DOHH2 (cell line): ENCODE results near the gene SLC11A1.

Source experiments
- CTCF ChIP-seq: fragments of 200-600 bp; sonication (generic); IDR thresholded peaks from one replicate; pipeline ENCODE4 v1.5.1; 2014; ENCODE audit warnings: antibody characterized with exemption, mild to moderate bottlenecking, low read depth, low read length; ENCODE audit not compliant: poor library complexity, severe bottlenecking
- EZH2phosphoT487 ChIP-seq: fragments of 200-600 bp; sonication (generic); IDR thresholded peaks from 2 replicates; pipeline ENCODE4 v1.6.1; 2017; ENCODE audit warnings: borderline replicate concordance, mild to moderate bottlenecking, antibody characterized with exemption, low read length, moderate library complexity, mixed read lengths

- TF ChIP-seq CTCF = no peak
- no peak for TF ChIP-seq EZH2phosphoT487
These were observed 48.0 kb downstream of the SLC11A1 start for GRCh38 chr2:218429911-218430692.
